Loucy (cell line): ENCODE results near the gene SH3PXD2A.

Experiments
- CTCF ChIP-seq: fragments of 200-600 bp; sonication (generic); conservative IDR thresholded peaks from 2 replicates; pipeline ENCODE4 v1.5.1; 2014; ENCODE audit warnings: mild to moderate bottlenecking, antibody characterized with exemption, low read length
- EZH2phosphoT487 ChIP-seq: fragments of 200-600 bp; IDR thresholded peaks from 2 replicates; pipeline ENCODE4 v1.6.1; 2018; ENCODE audit warnings: antibody characterized with exemption, mild to moderate bottlenecking, moderate library complexity, borderline replicate concordance

GRCh38 chr10:103654925-103655324 lies 200.5 kb downstream of the SH3PXD2A start:
- no peak for TF ChIP-seq EZH2phosphoT487
- no peak for TF ChIP-seq CTCF
